Tibial artery (tissue), 4 donors: Measurements from ENCODE around the gene PBX2.
"Not testable (repeated sequence)": the region's sequence is repeated elsewhere in the genome, so short reads cannot be mapped to it uniquely, and the experiment has no call there.

Source experiments
- DNase-seq, 2 donors: peaks; one replicate each; pipeline ENCODE4 v3.0.0-alpha.2; 2019
- H3K27ac ChIP-seq, 2 donors: fragments of 200-600 bp; sonication (generic) in 1 of 2; 1 replicate in 1 of 2; 2 replicates in 1 of 2; pipeline ENCODE4 v1.5.1; 2018 to 2019; ENCODE audit warnings: mild to moderate bottlenecking in 1 of 2
- H3K27me3 ChIP-seq, 2 donors: fragments of 200-600 bp; sonication (generic) in 1 of 2; one replicate each; pipeline versions ENCODE4 v1.5.1 to v1.6.0; 2016 to 2019
- H3K36me3 ChIP-seq, 3 donors: fragments of 200-600 bp; sonication (generic) in 2 of 3; one replicate each; pipeline ENCODE4 v1.5.1; 2016 to 2019; ENCODE audit warnings: mild to moderate bottlenecking in 2 of 3
- H3K4me1 ChIP-seq, 4 donors: fragments of 200-600 bp; sonication (generic) in 2 of 4; 1 replicate in 3 of 4; 2 replicates in 1 of 4; pipeline ENCODE4 v1.5.1; 2016 to 2019
- H3K4me3 ChIP-seq, 2 donors: fragments of 200-600 bp; sonication (generic) in 1 of 2; 1 replicate in 1 of 2; 2 replicates in 1 of 2; pipeline ENCODE4 v1.5.1; 2018 to 2019; ENCODE audit warnings: mild to moderate bottlenecking in 2 of 2
- H3K9me3 ChIP-seq, 3 donors: fragments of 200-600 bp; sonication (generic) in 1 of 3; one replicate each; pipeline ENCODE4 v1.5.1; 2016 to 2019
- CTCF ChIP-seq, 2 experiments: fragments of 200-600 bp in 1 of 2; fragments of 450-650 bp in 1 of 2; IDR thresholded peaks; one replicate each; pipeline ENCODE4 v1.5.1; 2017 to 2019; ENCODE audit warnings: antibody characterized with exemption in 2 of 2, mild to moderate bottlenecking in 1 of 2, moderate library complexity in 1 of 2
- intact Hi-C: fragments of 100-400 bp; cut with DNase I; formaldehyde crosslinking; loops from one replicate; pipeline ENCODE4 v1.15.0; 2023; ENCODE audit warnings: low total_unique reads

Gene PBX2

GRCh38 chr6:32216285-32216684, 26.3 kb upstream of the PBX2 start:
- no peak for TF ChIP-seq CTCF (IDR thresholded peaks at IDR 0.05)
- no peaks in the 10 kb centered on the region for H3K36me3 ChIP-seq
- no peaks in the 10 kb centered on the region for H3K9me3 ChIP-seq
- no peaks in the 10 kb centered on the region for H3K4me1 ChIP-seq
- intact Hi-C loops: no loop called here
- no peak overlapping the region for H3K4me3 ChIP-seq
- H3K27me3 ChIP-seq: peaks cover 0 to 15% of the 10 kb centered on the region in 2 donors
- H3K27ac ChIP-seq: no peak overlapping the region
- no peak for DNase-seq

GRCh38 chr6:32215617-32216016, 25.6 kb upstream of the PBX2 start:
- DNase-seq: no peak
- H3K27me3 ChIP-seq: peaks cover 0 to 11% of the 10 kb centered on the region in 2 donors
- no peaks in the 10 kb centered on the region for H3K36me3 ChIP-seq
- no peaks in the 10 kb centered on the region for H3K9me3 ChIP-seq
- no peaks in the 10 kb centered on the region for H3K4me1 ChIP-seq
- no peak overlapping the region for H3K27ac ChIP-seq
- no peak overlapping the region for H3K4me3 ChIP-seq
- no peak for TF ChIP-seq CTCF (IDR thresholded peaks at IDR 0.05)
- intact Hi-C loops: no loop called here

GRCh38 chr6:32214126-32214525, 24.1 kb upstream of the PBX2 start:
- Histone ChIP-seq H3K4me3 (no peak overlapping the region), H3K27me3 (peaks cover 0 to 3% of the 10 kb centered on the region in 2 donors), H3K36me3 (no peaks in the 10 kb centered on the region), H3K9me3 (no peaks in the 10 kb centered on the region), H3K27ac (no peak overlapping the region), H3K4me1 (no peaks in the 10 kb centered on the region)
- TF ChIP-seq CTCF (IDR thresholded peaks at IDR 0.05): no peak
- intact Hi-C loops: no loop called here
- DNase-seq: no peak

GRCh38 chr6:32213649-32214048, 23.6 kb upstream of the PBX2 start:
- Histone ChIP-seq H3K27ac (no peak overlapping the region), H3K4me1 (no peaks in the 10 kb centered on the region), H3K36me3 (no peaks in the 10 kb centered on the region), H3K4me3 (no peak overlapping the region), H3K9me3 (no peaks in the 10 kb centered on the region), H3K27me3 (peaks cover 0 to 3% of the 10 kb centered on the region in 2 donors)
- TF ChIP-seq CTCF (IDR thresholded peaks at IDR 0.05): no peak
- intact Hi-C loops: no loop called here
- DNase-seq: peak in 1 of 2 donors; percentile 41

GRCh38 chr6:32212076-32212760, 22.2 kb upstream of the PBX2 start:
- peak in 1 of 2 donors; percentile 53 for DNase-seq
- intact Hi-C loops: no loop called here
- H3K27ac ChIP-seq: no peak overlapping the region
- no peaks in the 10 kb centered on the region for H3K4me1 ChIP-seq
- H3K9me3 ChIP-seq: no peaks in the 10 kb centered on the region
- H3K36me3 ChIP-seq: no peaks in the 10 kb centered on the region
- H3K4me3 ChIP-seq: no peak overlapping the region
- no peak for TF ChIP-seq CTCF (IDR thresholded peaks at IDR 0.05)
- peaks cover 0 to 3% of the 10 kb centered on the region in 2 donors for H3K27me3 ChIP-seq

GRCh38 chr6:32211432-32211831, 21.4 kb upstream of the PBX2 start:
- intact Hi-C loops, H3K36me3 ChIP-seq, H3K4me1 ChIP-seq, H3K4me3 ChIP-seq, H3K27me3 ChIP-seq, H3K27ac ChIP-seq, H3K9me3 ChIP-seq: not testable (repeated sequence)
- peak in 1 of 2 donors; percentile 7 for DNase-seq
